Caco-2 (cell line): Measurements from ENCODE around the gene OVOL2. TPM values are rescaled to one million over a fixed set of nuclear protein-coding genes. Genes with fewer than 3 reads are reported as not detected.

Experiments
- BruUV-seq: library from RNA; stranded (reverse); fragments of 400-500 nt; replicated peaks from 2 replicates; lab custom pipeline; 2021; lab: Mats Ljungman, UMichigan
- CTCF ChIA-PET: fragments of 300-600 bp; sonication (Branson Sonifier 250); formaldehyde crosslinking; loops from one replicate; lab custom pipeline; 2022; ENCODE audit warnings: antibody characterized with exemption; lab: Charles Lee
- POLR2A ChIA-PET: fragments of 300-600 bp; sonication (Branson Sonifier 250); formaldehyde crosslinking; loops from one replicate; lab custom pipeline; 2022; ENCODE audit warnings: antibody characterized with exemption; lab: Charles Lee
- DNase-seq, 2 experiments: peaks; one replicate each; pipeline versions ENCODE4 v3.0.0 to v3.0.0-alpha.2; 2020 to 2022
- H3K27me3 ChIP-seq: replicated peaks from 2 replicates; pipeline ENCODE4 v1.6.0; 2011; ENCODE audit warnings: low read length; ENCODE audit not compliant: control insufficient read depth, insufficient read depth
- H3K36me3 ChIP-seq: 2 replicates; pipeline ENCODE4 v1.5.1; 2011; ENCODE audit warnings: low read length; ENCODE audit not compliant: control insufficient read depth, insufficient read depth
- H3K4me1 ChIP-seq: fragments of 250-450 bp; sonication (Bioruptor Pico); 2 replicates; pipeline ENCODE4 v1.5.1; 2020; ENCODE audit warnings: mild to moderate bottlenecking
- H3K4me3 ChIP-seq: 2 replicates; pipeline ENCODE4 v1.5.1; 2011; ENCODE audit warnings: low read depth, mild to moderate bottlenecking, control low read depth, low read length
- H3K9me3 ChIP-seq: fragments of 250-450 bp; sonication (Bioruptor Pico); 2 replicates; pipeline ENCODE4 v1.5.1; 2020; ENCODE audit warnings: mild to moderate bottlenecking, moderate library complexity
- H3K27ac Mint-ChIP-seq: one replicate; pipeline ENCODE4 v1.8.0; 2022; ENCODE audit warnings: mixed read lengths; ENCODE audit not compliant: unreplicated experiment
- H3K27me3 Mint-ChIP-seq: one replicate; pipeline ENCODE4 v1.8.0; 2022; ENCODE audit warnings: mixed read lengths; ENCODE audit not compliant: insufficient read depth, unreplicated experiment
- H3K36me3 Mint-ChIP-seq: one replicate; pipeline ENCODE4 v1.8.0; 2022; ENCODE audit warnings: mild to moderate bottlenecking, mixed read lengths; ENCODE audit not compliant: insufficient read depth, unreplicated experiment
- H3K4me1 Mint-ChIP-seq: one replicate; pipeline ENCODE4 v1.8.0; 2022; ENCODE audit warnings: low read depth, mixed read lengths; ENCODE audit not compliant: unreplicated experiment
- H3K4me3 Mint-ChIP-seq: one replicate; pipeline ENCODE4 v1.8.0; 2022; ENCODE audit warnings: mild to moderate bottlenecking, moderate library complexity, mixed read lengths; ENCODE audit not compliant: unreplicated experiment
- H3K9me3 Mint-ChIP-seq: one replicate; pipeline ENCODE4 v1.8.0; 2022; ENCODE audit warnings: mixed read lengths; ENCODE audit not compliant: unreplicated experiment
- intact Hi-C: fragments of 100-400 bp; cut with micrococcal nuclease; formaldehyde crosslinking; loops from one replicate; pipeline ENCODE4 v1.10.0; 2022; ENCODE audit not compliant: unreplicated experiment
- total RNA-seq: library from RNA; stranded (reverse); gene quantifications from 2 replicates; pipeline ENCODE4 v1.2.3, GENCODE V29; 2022
- TF ChIP-seq, protein P1 (sequence below), 2 experiments: fragments of 200-600 bp in 1 of 2; IDR thresholded peaks; 1 replicate in 1 of 2; 2 replicates in 1 of 2; pipeline versions ENCODE4 v1.5.1 to v1.8.0; 2011 to 2022; ENCODE audit warnings: antibody characterized with exemption in 1 of 2, control low read depth in 1 of 2, inconsistent platforms in 1 of 2, low read depth in 1 of 2, low read length in 1 of 2, mild to moderate bottlenecking in 1 of 2, moderate library complexity in 1 of 2; ENCODE audit not compliant: insufficient read depth in 1 of 2, severe bottlenecking in 1 of 2, unreplicated experiment in 1 of 2

Gene OVOL2
- total RNA-seq, 1 experiment from 2014 or later, result 8.8 TPM

DNA sequence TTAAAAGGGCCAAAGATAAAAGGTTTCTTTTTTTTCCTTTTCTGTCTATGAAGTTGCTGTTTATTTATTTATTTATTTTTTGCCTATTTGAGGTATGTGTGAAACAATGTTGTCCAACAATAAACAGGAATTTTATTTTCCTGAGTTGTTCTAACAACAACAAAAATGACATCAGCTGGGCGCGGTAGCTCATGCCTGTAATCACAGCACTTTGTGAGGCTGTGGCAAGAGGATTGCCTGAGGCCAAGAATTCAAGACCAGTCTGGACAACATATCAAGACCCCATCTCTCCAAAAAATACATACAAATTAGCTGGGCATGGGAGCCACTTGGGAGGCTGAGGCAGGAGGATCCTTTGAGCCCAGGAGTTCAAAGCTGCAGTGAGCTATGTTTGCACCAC is 44.8 kb downstream of the OVOL2 start:
- Histone ChIP-seq H3K4me3 (no peak overlapping the region), H3K4me1 (no peaks in the 10 kb centered on the region), H3K27me3 (no peaks in the 10 kb centered on the region), H3K9me3 (no peaks in the 10 kb centered on the region), H3K36me3 (no peaks in the 10 kb centered on the region; the same call in 1 of the 2 replicates)
- Mint-ChIP-seq H3K27ac (no peak overlapping the region), H3K9me3 (no peaks in the 10 kb centered on the region), H3K36me3 (peaks cover 6% of the 10 kb centered on the region), H3K4me3 (no peak overlapping the region), H3K27me3 (no peaks in the 10 kb centered on the region), H3K4me1 (peaks cover 15% of the 10 kb centered on the region)
- no TSS peak for BruUV-seq
- no peak for DNase-seq
- POLR2A ChIA-PET, result no interaction called here
- CTCF ChIA-PET, result interaction anchor here (0.6 kb wide), 1 partner anchor 178 kb away, joined by 3 read pairs; no protein-coding TSS in a partner anchor
- TF ChIP-seq, protein P1, sequence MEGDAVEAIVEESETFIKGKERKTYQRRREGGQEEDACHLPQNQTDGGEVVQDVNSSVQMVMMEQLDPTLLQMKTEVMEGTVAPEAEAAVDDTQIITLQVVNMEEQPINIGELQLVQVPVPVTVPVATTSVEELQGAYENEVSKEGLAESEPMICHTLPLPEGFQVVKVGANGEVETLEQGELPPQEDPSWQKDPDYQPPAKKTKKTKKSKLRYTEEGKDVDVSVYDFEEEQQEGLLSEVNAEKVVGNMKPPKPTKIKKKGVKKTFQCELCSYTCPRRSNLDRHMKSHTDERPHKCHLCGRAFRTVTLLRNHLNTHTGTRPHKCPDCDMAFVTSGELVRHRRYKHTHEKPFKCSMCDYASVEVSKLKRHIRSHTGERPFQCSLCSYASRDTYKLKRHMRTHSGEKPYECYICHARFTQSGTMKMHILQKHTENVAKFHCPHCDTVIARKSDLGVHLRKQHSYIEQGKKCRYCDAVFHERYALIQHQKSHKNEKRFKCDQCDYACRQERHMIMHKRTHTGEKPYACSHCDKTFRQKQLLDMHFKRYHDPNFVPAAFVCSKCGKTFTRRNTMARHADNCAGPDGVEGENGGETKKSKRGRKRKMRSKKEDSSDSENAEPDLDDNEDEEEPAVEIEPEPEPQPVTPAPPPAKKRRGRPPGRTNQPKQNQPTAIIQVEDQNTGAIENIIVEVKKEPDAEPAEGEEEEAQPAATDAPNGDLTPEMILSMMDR (IDR thresholded peaks at IDR 0.05; ENCODE audit: insufficient read depth in 1 of 2, low read depth in 1 of 2, low read length in 1 of 2, severe bottlenecking in 1 of 2, unreplicated experiment in 1 of 2), result no peak
- intact Hi-C loops, result no loop called here

DNA sequence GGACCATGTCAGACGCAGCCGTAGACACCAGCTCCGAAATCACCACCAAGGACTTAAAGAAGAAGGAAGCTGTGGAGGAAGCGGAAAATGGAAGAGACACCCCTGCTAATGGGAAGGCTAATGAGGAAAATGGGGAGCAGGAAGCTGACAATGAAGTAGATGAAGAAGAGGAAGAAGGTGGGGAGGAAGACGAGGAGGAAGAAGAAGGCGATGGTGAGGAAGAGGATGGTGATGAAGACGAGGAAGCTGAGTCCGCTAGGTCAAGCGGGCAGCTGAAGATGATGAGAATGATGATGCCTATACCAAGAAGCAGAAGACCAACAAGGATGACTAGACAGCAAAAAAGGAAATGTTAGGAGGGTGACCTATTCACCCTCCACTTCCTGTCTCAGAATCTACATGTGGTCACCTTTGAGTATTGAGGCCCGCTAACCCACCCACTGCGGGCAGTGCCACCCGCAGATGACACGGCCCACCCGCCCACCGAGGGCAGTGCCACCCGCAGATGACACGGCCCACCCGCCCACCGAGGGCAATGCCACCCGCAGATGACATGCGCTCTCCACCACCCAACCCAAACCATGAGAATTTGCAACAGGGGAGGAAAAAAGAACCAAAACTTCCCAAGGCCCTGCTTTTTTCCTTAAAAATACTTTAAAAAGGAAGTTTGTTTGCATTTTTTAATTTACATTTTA is 45.6 kb downstream of the OVOL2 start:
- Histone ChIP-seq H3K36me3 (no peaks in the 10 kb centered on the region; the same call in 1 of the 2 replicates), H3K9me3 (no peaks in the 10 kb centered on the region), H3K4me1 (peaks cover 3% of the 10 kb centered on the region; the same call in 1 of the 2 replicates), H3K4me3 (no peak overlapping the region), H3K27me3 (no peaks in the 10 kb centered on the region)
- H3K9me3 Mint-ChIP-seq, result no peaks in the 10 kb centered on the region
- POLR2A ChIA-PET, result no interaction called here
- H3K27me3 Mint-ChIP-seq, result no peaks in the 10 kb centered on the region
- H3K4me3 Mint-ChIP-seq, result no peak overlapping the region
- TF ChIP-seq, protein P1 (IDR thresholded peaks at IDR 0.05; ENCODE audit: insufficient read depth in 1 of 2, low read depth in 1 of 2, low read length in 1 of 2, severe bottlenecking in 1 of 2, unreplicated experiment in 1 of 2), result no peak
- peaks cover 19% of the 10 kb centered on the region for H3K4me1 Mint-ChIP-seq
- H3K27ac Mint-ChIP-seq, result no peak overlapping the region
- intact Hi-C loops, result no loop called here
- CTCF ChIA-PET, result no interaction called here
- H3K36me3 Mint-ChIP-seq, result peaks cover 6% of the 10 kb centered on the region
- no TSS peak for BruUV-seq
- DNase-seq, result no peak

DNA sequence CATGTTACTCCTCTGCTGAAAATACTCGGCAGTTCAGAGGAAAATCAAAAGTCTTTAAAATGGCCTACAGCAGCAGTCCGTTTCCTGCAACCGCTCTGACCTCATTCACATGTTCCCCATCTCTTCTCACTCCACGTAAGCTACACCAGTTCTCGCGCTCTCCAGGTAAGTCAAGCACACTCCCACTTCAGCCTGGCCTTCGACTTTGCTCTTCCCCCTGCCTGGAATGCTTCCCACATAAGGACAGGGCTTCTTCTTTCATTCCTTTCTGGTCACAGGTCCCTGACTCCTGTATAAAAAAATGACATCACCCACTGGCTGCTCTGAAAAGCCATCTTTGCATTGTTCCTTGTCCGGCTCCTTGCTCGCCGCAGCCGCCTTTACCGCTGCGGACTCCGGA is 46.2 kb downstream of the OVOL2 start:
- H3K9me3 Mint-ChIP-seq, result no peaks in the 10 kb centered on the region
- Histone ChIP-seq H3K4me1 (peaks cover 9% of the 10 kb centered on the region; the same call in 1 of the 2 replicates), H3K9me3 (no peaks in the 10 kb centered on the region), H3K4me3 (no peak overlapping the region), H3K27me3 (no peaks in the 10 kb centered on the region), H3K36me3 (no peaks in the 10 kb centered on the region; the same call in 1 of the 2 replicates)
- peaks cover 19% of the 10 kb centered on the region for H3K4me1 Mint-ChIP-seq
- H3K36me3 Mint-ChIP-seq, result peaks cover 6% of the 10 kb centered on the region
- H3K27ac Mint-ChIP-seq, result no peak overlapping the region
- H3K4me3 Mint-ChIP-seq, result no peak overlapping the region
- H3K27me3 Mint-ChIP-seq, result no peaks in the 10 kb centered on the region
- ChIA-PET POLR2A (no interaction called here), CTCF (no interaction called here)
- BruUV-seq, result no TSS peak
- DNase-seq, result no peak
- intact Hi-C loops, result no loop called here
- TF ChIP-seq, protein P1 (IDR thresholded peaks at IDR 0.05; ENCODE audit: insufficient read depth in 1 of 2, low read depth in 1 of 2, low read length in 1 of 2, severe bottlenecking in 1 of 2, unreplicated experiment in 1 of 2), result no peak
